HepG2 (cell line): Measurements from ENCODE around the gene MYO10. TPM values are rescaled to one million over a fixed set of nuclear protein-coding genes. Genes with fewer than 3 reads are reported as not detected.

Experiments used
- GFI1 ChIP-seq: sonication (generic); formaldehyde crosslinking; IDR thresholded peaks from 2 replicates; pipeline ENCODE4 v1.5.0; 2020; ENCODE audit warnings: missing genetic modification reagents, mild to moderate bottlenecking, borderline replicate concordance
- HOXA3 ChIP-seq: sonication (generic); formaldehyde crosslinking; IDR thresholded peaks from 2 replicates; pipeline ENCODE4 v1.5.0; 2020; ENCODE audit warnings: missing genetic modification reagents
- MIER2 ChIP-seq: IDR thresholded peaks from 2 replicates; pipeline ENCODE4 v1.6.1; 2016; ENCODE audit warnings: missing biosample characterization, missing genetic modification reagents
- MTF2 ChIP-seq: sonication (generic); formaldehyde crosslinking; IDR thresholded peaks from 2 replicates; pipeline ENCODE4 v1.5.0; 2020; ENCODE audit warnings: missing genetic modification reagents, borderline replicate concordance
- PHF20 ChIP-seq: sonication (generic); formaldehyde crosslinking; IDR thresholded peaks from 2 replicates; pipeline ENCODE4 v1.5.0; 2020; ENCODE audit warnings: mild to moderate bottlenecking, missing genetic modification reagents
- SALL1 ChIP-seq: sonication (generic); formaldehyde crosslinking; IDR thresholded peaks from 2 replicates; pipeline ENCODE4 v1.8.0; 2022; ENCODE audit warnings: mild to moderate bottlenecking, missing genetic modification reagents
- TFAP4 ChIP-seq: sonication (generic); IDR thresholded peaks from 2 replicates; pipeline ENCODE4 v1.6.1; 2016; ENCODE audit warnings: low read depth, borderline replicate concordance
- ZBTB25 ChIP-seq: IDR thresholded peaks from 2 replicates; pipeline ENCODE4 v1.6.1; 2018; ENCODE audit warnings: missing genetic modification reagents
- ZBTB7B ChIP-seq: sonication (generic); formaldehyde crosslinking; IDR thresholded peaks from 2 replicates; pipeline ENCODE4 v1.4.0; 2020; ENCODE audit warnings: missing genetic modification reagents
- ZMYM3 ChIP-seq: sonication (generic); formaldehyde crosslinking; IDR thresholded peaks from 2 replicates; pipeline ENCODE4 v1.5.1; 2020; ENCODE audit warnings: mild to moderate bottlenecking, missing genetic modification reagents
- ZNF652 ChIP-seq: IDR thresholded peaks from 2 replicates; pipeline ENCODE4 v1.6.1; 2016; ENCODE audit warnings: low read depth, borderline replicate concordance
- ZNF710 ChIP-seq: sonication (generic); formaldehyde crosslinking; IDR thresholded peaks from 2 replicates; pipeline ENCODE4 v1.5.0; 2020; ENCODE audit warnings: mild to moderate bottlenecking, missing genetic modification reagents, borderline replicate concordance
- polyA plus RNA-seq, 8 experiments: library from polyadenylated mRNA; depleted of rRNA in 3 of 8; stranded (reverse) in 7 of 8; unstranded in 1 of 8; fragments of >200 nt; fragmentation: Illumina TruSeq in 4 of 8; extraction: Trizol in 4 of 8; gene quantifications; 2 replicates each; pipeline versions ENCODE4 v1.2.1 to v1.2.3, GENCODE V29; 2011 to 2016; ENCODE audit warnings: low read depth in 4 of 8, missing spikeins in 1 of 8, mixed read lengths in 1 of 8; ENCODE audit not compliant: insufficient read depth in 1 of 8
- total RNA-seq, 5 experiments: library from RNA; depleted of rRNA; stranded (reverse); fragments of >200 nt; fragmentation: Illumina TruSeq; extraction: Trizol; gene quantifications; 2 replicates each; pipeline ENCODE4 v1.2.3, GENCODE V29; 2016; ENCODE audit warnings: low read depth in 1 of 5
- TF ChIP-seq, protein P1 (sequence below), 2 experiments: sonication (generic) in 1 of 2; formaldehyde crosslinking in 1 of 2; IDR thresholded peaks; 2 replicates each; pipeline versions ENCODE4 v1.4.0 to v1.6.1; 2016 to 2020; ENCODE audit warnings: borderline replicate concordance in 1 of 2, low read depth in 1 of 2, mild to moderate bottlenecking in 1 of 2, missing genetic modification reagents in 1 of 2
- TF ChIP-seq, protein P2 (sequence below): sonication (generic); formaldehyde crosslinking; IDR thresholded peaks from 2 replicates; pipeline ENCODE4 v1.5.0; 2020; ENCODE audit warnings: missing genetic modification reagents

Gene MYO10
- total and polyA plus RNA-seq, 2 of the 13 experiments (the other 11 are each of a cell fraction or from before 2014, with no cell fraction given) = 4.5 to 14.0 TPM

DNA sequence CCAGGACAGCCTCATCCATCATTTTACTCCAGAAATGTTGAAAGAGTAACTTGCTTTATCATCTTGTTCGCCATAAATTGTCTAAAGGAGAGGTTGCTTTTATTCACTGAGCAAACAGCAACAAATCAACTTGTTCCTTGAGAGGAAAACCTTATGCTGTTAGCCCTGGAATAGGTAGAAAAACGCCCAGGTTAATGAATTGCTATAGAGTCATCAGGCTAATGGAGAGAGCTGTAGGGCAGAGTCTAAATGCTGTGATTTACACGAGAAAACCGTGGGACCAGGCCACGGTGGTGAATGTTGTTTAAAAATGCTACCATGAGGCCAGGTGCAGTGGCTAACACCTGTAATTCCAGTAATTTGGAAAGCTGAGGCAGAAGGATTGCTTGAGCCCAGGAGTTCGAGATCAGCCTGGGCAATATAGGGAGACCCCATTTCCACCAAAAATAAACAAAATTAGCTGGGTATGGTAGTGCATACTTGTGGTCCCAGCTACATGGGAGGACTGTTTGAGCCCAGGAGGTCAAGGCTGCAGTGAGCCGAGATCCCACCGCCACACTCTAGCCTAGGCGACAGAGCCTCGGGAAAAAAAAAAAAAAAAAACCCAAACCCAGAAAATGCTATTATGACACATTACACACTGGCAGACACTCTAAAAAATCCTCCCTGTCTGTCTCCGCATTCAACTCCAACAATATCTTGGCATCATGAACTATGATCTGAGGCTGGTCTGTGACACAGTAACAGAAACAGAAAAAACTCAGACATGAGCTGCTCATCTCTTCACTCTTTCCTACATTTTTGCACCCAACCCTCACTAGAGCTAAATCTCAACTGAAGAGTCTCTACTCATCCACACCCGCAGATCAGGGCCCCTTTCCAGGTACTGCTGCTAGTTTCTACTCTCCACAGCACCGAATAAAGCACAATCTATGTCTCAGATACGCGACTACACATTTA lies 200.7 kb downstream of the MYO10 start (continued):
- TF ChIP-seq, protein P1, sequence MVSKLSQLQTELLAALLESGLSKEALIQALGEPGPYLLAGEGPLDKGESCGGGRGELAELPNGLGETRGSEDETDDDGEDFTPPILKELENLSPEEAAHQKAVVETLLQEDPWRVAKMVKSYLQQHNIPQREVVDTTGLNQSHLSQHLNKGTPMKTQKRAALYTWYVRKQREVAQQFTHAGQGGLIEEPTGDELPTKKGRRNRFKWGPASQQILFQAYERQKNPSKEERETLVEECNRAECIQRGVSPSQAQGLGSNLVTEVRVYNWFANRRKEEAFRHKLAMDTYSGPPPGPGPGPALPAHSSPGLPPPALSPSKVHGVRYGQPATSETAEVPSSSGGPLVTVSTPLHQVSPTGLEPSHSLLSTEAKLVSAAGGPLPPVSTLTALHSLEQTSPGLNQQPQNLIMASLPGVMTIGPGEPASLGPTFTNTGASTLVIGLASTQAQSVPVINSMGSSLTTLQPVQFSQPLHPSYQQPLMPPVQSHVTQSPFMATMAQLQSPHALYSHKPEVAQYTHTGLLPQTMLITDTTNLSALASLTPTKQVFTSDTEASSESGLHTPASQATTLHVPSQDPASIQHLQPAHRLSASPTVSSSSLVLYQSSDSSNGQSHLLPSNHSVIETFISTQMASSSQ (IDR thresholded peaks at IDR 0.05; ENCODE audit: low read depth) = no peak
- TF ChIP-seq, protein P1 (CRISPR knock-in tag; IDR thresholded peaks at IDR 0.05; ENCODE audit: borderline replicate concordance) = no peak
- TF ChIP-seq HOXA3 (CRISPR knock-in tag) = 0 out of 2 replicates have a peak, but pooled peaks have one; percentile 16
- TF ChIP-seq, protein P2, sequence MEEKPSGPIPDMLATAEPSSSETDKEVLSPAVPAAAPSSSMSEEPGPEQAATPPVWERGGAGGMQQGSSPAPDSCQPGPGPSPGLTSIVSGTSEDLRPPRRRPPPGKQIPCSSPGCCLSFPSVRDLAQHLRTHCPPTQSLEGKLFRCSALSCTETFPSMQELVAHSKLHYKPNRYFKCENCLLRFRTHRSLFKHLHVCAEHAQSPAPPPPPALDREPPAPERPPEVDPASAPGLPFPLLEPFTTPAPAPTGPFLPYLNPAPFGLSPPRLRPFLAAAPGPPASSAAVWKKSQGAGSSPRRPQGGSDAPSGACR = peak; percentile 39; the same call in 1 of the 2 replicates
- 0 out of 2 replicates have a peak, but pooled peaks have one; percentile 12 for TF ChIP-seq ZMYM3
- no peak for TF ChIP-seq ZNF652
- TF ChIP-seq TFAP4 = peak; percentile 68; the same call in 1 of the 2 replicates
- peak; percentile 91 for TF ChIP-seq GFI1 (CRISPR knock-in tag)
- 0 out of 2 replicates have a peak, but pooled peaks have one; percentile 12 for TF ChIP-seq PHF20 (CRISPR knock-in tag)
- 0 out of 2 replicates have a peak, but pooled peaks have one; percentile 9 for TF ChIP-seq ZNF710 (CRISPR knock-in tag)
- TF ChIP-seq MTF2 (CRISPR knock-in tag) = 0 out of 2 replicates have a peak, but pooled peaks have one; percentile 41
- no peak for TF ChIP-seq ZBTB25
- TF ChIP-seq MIER2 = no peak
- peak; percentile 59; the same call in 1 of the 2 replicates for TF ChIP-seq ZBTB7B (CRISPR knock-in tag)
- peak; percentile 26; the same call in 1 of the 2 replicates for TF ChIP-seq SALL1
